Measurements from ENCODE around the gene FBXL3. TPM values are rescaled to one million over a fixed set of nuclear protein-coding genes. Genes with fewer than 3 reads are reported as not detected.

The FBXL3 gene
- total and polyA plus RNA-seq, 2 of the 13 experiments (the other 11 are each of a cell fraction or from before 2014, with no cell fraction given): 11.5 to 18.5 TPM

DNA sequence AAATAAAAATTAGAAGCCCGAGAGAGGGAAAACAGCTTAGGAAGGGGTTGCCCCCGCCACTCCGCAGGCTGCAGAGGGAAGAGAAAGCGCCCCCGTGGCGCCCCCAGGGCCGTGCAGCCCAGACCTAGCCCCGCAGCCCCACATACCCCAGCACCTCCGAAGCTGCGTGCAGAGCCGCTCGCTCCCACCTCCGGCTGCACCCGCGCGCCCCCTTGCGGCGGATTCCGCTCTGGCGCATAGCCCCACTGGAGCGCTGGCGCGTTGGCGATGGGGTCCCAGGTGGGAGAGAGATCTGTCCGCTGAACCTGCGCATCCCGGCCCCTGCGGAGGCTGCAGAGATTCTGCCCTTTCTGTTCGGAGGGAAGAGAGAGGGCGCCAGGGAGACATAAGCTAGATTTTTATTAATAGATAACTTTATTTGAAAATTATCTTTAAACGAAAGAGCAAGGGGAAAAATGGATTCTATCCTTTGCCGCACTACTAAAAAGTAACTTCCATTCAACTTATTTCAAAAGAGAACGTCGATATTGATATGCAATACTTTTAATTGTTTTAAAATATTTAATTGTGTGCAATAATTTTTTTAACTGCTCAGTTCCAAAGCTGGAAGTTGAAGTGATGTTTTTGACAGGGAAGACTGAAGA, 46.8 kb downstream of the FBXL3 start (continued):
- TF ChIP-seq THAP9 (CRISPR knock-in tag; IDR thresholded peaks at IDR 0.05; ENCODE audit: borderline replicate concordance) (no peak), POGZ (CRISPR knock-in tag; IDR thresholded peaks at IDR 0.05) (peak; percentile 50), NONO (IDR thresholded peaks at IDR 0.05) (no peak), NONO (CRISPR knock-in tag; conservative IDR thresholded peaks at IDR 0.05) (peak; percentile 45; the same call in 1 of the 2 replicates), ZNF615 (CRISPR knock-in tag; IDR thresholded peaks at IDR 0.05; ENCODE audit: borderline replicate concordance) (no peak), POLR2AphosphoS5 (IDR thresholded peaks at IDR 0.05; ENCODE audit: low read depth, low read length) (no peak), MEIS2 (CRISPR knock-in tag; IDR thresholded peaks at IDR 0.05) (peak; percentile 47; the same call in 1 of the 2 replicates), HNRNPK (IDR thresholded peaks at IDR 0.05; ENCODE audit: low read depth, low read length, poor library complexity, severe bottlenecking) (peak; percentile 31), TAF1 (CRISPR knock-in tag; IDR thresholded peaks at IDR 0.05) (no peak), ZNF530 (CRISPR knock-in tag; IDR thresholded peaks at IDR 0.05; ENCODE audit: low read depth) (no peak), STAG1 (CRISPR knock-in tag; IDR thresholded peaks at IDR 0.05) (peak; percentile 62), REPIN1 (CRISPR knock-in tag; IDR thresholded peaks at IDR 0.05; ENCODE audit: borderline replicate concordance, low read depth) (0 out of 2 replicates have a peak, but pooled peaks have one; percentile 28), HMGXB4 (CRISPR knock-in tag; IDR thresholded peaks at IDR 0.05; ENCODE audit: borderline replicate concordance in 1 of 2, low read depth in 1 of 2) (peak; percentile 91 to 92), CBX1 (IDR thresholded peaks at IDR 0.05; ENCODE audit: low read depth) (peak; percentile 59), ZNF747 (CRISPR knock-in tag; IDR thresholded peaks at IDR 0.05; ENCODE audit: borderline replicate concordance) (0 out of 2 replicates have a peak, but pooled peaks have one; percentile 25), CTCF (CRISPR knock-in tag; IDR thresholded peaks at IDR 0.05) (peak; percentile 94)
- TF ChIP-seq, protein P1, sequence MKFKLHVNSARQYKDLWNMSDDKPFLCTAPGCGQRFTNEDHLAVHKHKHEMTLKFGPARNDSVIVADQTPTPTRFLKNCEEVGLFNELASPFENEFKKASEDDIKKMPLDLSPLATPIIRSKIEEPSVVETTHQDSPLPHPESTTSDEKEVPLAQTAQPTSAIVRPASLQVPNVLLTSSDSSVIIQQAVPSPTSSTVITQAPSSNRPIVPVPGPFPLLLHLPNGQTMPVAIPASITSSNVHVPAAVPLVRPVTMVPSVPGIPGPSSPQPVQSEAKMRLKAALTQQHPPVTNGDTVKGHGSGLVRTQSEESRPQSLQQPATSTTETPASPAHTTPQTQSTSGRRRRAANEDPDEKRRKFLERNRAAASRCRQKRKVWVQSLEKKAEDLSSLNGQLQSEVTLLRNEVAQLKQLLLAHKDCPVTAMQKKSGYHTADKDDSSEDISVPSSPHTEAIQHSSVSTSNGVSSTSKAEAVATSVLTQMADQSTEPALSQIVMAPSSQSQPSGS (CRISPR knock-in tag; IDR thresholded peaks at IDR 0.05): no peak

Data from HepG2 (cell line).